HepG2 (cell line): ENCODE measurements around the gene TMEM182. TPM values are rescaled to one million over a fixed set of nuclear protein-coding genes. Genes with fewer than 3 reads are reported as not detected.

Experiments
- AHR ChIP-seq: IDR thresholded peaks from 2 replicates; pipeline ENCODE4 v1.6.1; 2018; ENCODE audit warnings: missing genetic modification reagents, missing compliant biosample characterization
- ASH2L ChIP-seq: fragments of 300-600, 200-600 bp; sonication (generic); IDR thresholded peaks from 2 replicates; pipeline ENCODE4 v1.7.0; 2017; ENCODE audit warnings: low read depth, mild to moderate bottlenecking, moderate library complexity, mixed read lengths, low read length; ENCODE audit not compliant: insufficient read length
- FOXM1 ChIP-seq: sonication (generic); formaldehyde crosslinking; IDR thresholded peaks from 2 replicates; pipeline ENCODE4 v1.5.0; 2020; ENCODE audit warnings: missing genetic modification reagents
- KMT2B ChIP-seq: IDR thresholded peaks from 2 replicates; pipeline ENCODE4 v1.6.1; 2016; ENCODE audit warnings: missing genetic modification reagents, missing compliant biosample characterization
- LCORL ChIP-seq, 2 experiments: fragments of 450-650 bp in 1 of 2; sonication (generic) in 1 of 2; formaldehyde crosslinking in 1 of 2; IDR thresholded peaks; 2 replicates each; pipeline versions ENCODE4 v1.5.0 to v1.6.1; 2017 to 2020; ENCODE audit warnings: antibody characterized with exemption in 1 of 2, missing genetic modification reagents in 1 of 2
- POLR2AphosphoS5 ChIP-seq: IDR thresholded peaks from 2 replicates; pipeline ENCODE4 v1.6.1; 2012; ENCODE audit warnings: low read depth, low read length
- RXRB ChIP-seq: IDR thresholded peaks from 2 replicates; pipeline ENCODE4 v1.6.1; 2016; ENCODE audit warnings: borderline replicate concordance, missing genetic modification reagents, missing compliant biosample characterization
- SP4 ChIP-seq: sonication (generic); formaldehyde crosslinking; IDR thresholded peaks from 2 replicates; pipeline ENCODE4 v1.8.1; 2023; ENCODE audit warnings: mild to moderate bottlenecking, missing genetic modification reagents
- SYNCRIP ChIP-seq: fragments of 200-400 bp; formaldehyde crosslinking; IDR thresholded peaks from 2 replicates; pipeline ENCODE4 v1.6.1; 2018; ENCODE audit warnings: mild to moderate bottlenecking, low read depth, low read length; ENCODE audit not compliant: insufficient read depth
- ZBTB7B ChIP-seq: sonication (generic); formaldehyde crosslinking; IDR thresholded peaks from 2 replicates; pipeline ENCODE4 v1.4.0; 2020; ENCODE audit warnings: missing genetic modification reagents
- ZFP90 ChIP-seq: sonication (generic); formaldehyde crosslinking; IDR thresholded peaks from 2 replicates; pipeline ENCODE4 v1.8.0; 2022; ENCODE audit warnings: missing genetic modification reagents, mild to moderate bottlenecking, inconsistent platforms, borderline replicate concordance
- ZNF143 ChIP-seq: sonication (generic); formaldehyde crosslinking; IDR thresholded peaks from 2 replicates; pipeline ENCODE4 v1.4.0; 2020; ENCODE audit warnings: missing genetic modification reagents
- ZNF230 ChIP-seq: sonication (generic); formaldehyde crosslinking; IDR thresholded peaks from 2 replicates; pipeline ENCODE4 v1.4.0; 2020; ENCODE audit warnings: mild to moderate bottlenecking, missing genetic modification reagents
- ZNF367 ChIP-seq: sonication (generic); formaldehyde crosslinking; IDR thresholded peaks from 2 replicates; pipeline ENCODE4 v1.4.0; 2020; ENCODE audit warnings: missing genetic modification reagents, borderline replicate concordance
- ZNF430 ChIP-seq: sonication (generic); formaldehyde crosslinking; IDR thresholded peaks from 2 replicates; pipeline ENCODE4 v1.9.0; 2021; ENCODE audit warnings: mild to moderate bottlenecking, missing genetic modification reagents
- ZNF431 ChIP-seq: sonication (generic); formaldehyde crosslinking; IDR thresholded peaks from 2 replicates; pipeline ENCODE4 v1.9.0; 2022; ENCODE audit warnings: missing genetic modification reagents, low read depth, mild to moderate bottlenecking, borderline replicate concordance
- ZNF547 ChIP-seq: sonication (generic); formaldehyde crosslinking; IDR thresholded peaks from 2 replicates; pipeline ENCODE4 v1.5.1; 2020; ENCODE audit warnings: mild to moderate bottlenecking, missing genetic modification reagents
- ZNF557 ChIP-seq: sonication (generic); formaldehyde crosslinking; IDR thresholded peaks from 2 replicates; pipeline ENCODE4 v1.4.0; 2020; ENCODE audit warnings: missing genetic modification reagents
- ZNF607 ChIP-seq: sonication (generic); formaldehyde crosslinking; IDR thresholded peaks from 2 replicates; pipeline ENCODE4 v1.5.1; 2020; ENCODE audit warnings: missing genetic modification reagents, mild to moderate bottlenecking, borderline replicate concordance
- ZNF614 ChIP-seq: IDR thresholded peaks from 2 replicates; pipeline ENCODE4 v1.6.1; 2018; ENCODE audit warnings: missing biosample characterization, missing genetic modification reagents, inconsistent platforms, borderline replicate concordance
- ZNF7 ChIP-seq: IDR thresholded peaks from 2 replicates; pipeline ENCODE4 v1.6.1; 2016; ENCODE audit warnings: missing biosample characterization, missing genetic modification reagents
- polyA plus RNA-seq, 8 experiments: library from polyadenylated mRNA; depleted of rRNA in 3 of 8; stranded (reverse) in 7 of 8; unstranded in 1 of 8; fragments of >200 nt; fragmentation: Illumina TruSeq in 4 of 8; extraction: Trizol in 4 of 8; gene quantifications; 2 replicates each; pipeline versions ENCODE4 v1.2.1 to v1.2.3, GENCODE V29; 2011 to 2016; ENCODE audit warnings: low read depth in 4 of 8, missing spikeins in 1 of 8, mixed read lengths in 1 of 8; ENCODE audit not compliant: insufficient read depth in 1 of 8
- total RNA-seq, 5 experiments: library from RNA; depleted of rRNA; stranded (reverse); fragments of >200 nt; fragmentation: Illumina TruSeq; extraction: Trizol; gene quantifications; 2 replicates each; pipeline ENCODE4 v1.2.3, GENCODE V29; 2016; ENCODE audit warnings: low read depth in 1 of 5
- TF ChIP-seq, protein P1 (sequence below): sonication (generic); formaldehyde crosslinking; conservative IDR thresholded peaks from 2 replicates; pipeline ENCODE4 v1.5.0; 2020; ENCODE audit warnings: missing genetic modification reagents
- TF ChIP-seq, protein P2 (sequence below): sonication (generic); formaldehyde crosslinking; IDR thresholded peaks from 2 replicates; pipeline ENCODE4 v1.4.0; 2020; ENCODE audit warnings: mild to moderate bottlenecking, missing genetic modification reagents
- TF ChIP-seq, protein P3 (sequence below): sonication (generic); formaldehyde crosslinking; IDR thresholded peaks from 2 replicates; pipeline ENCODE4 v1.5.0; 2020; ENCODE audit warnings: mild to moderate bottlenecking, missing genetic modification reagents, moderate library complexity
- TF ChIP-seq, protein P4 (sequence below): IDR thresholded peaks from 2 replicates; pipeline ENCODE4 v1.6.1; 2016; ENCODE audit warnings: missing genetic modification reagents, missing compliant biosample characterization

TMEM182 gene
- total and polyA plus RNA-seq, 2 of the 13 experiments (the other 11 are each of a cell fraction or from before 2014, with no cell fraction given), result 8.7 to 8.9 TPM

DNA sequence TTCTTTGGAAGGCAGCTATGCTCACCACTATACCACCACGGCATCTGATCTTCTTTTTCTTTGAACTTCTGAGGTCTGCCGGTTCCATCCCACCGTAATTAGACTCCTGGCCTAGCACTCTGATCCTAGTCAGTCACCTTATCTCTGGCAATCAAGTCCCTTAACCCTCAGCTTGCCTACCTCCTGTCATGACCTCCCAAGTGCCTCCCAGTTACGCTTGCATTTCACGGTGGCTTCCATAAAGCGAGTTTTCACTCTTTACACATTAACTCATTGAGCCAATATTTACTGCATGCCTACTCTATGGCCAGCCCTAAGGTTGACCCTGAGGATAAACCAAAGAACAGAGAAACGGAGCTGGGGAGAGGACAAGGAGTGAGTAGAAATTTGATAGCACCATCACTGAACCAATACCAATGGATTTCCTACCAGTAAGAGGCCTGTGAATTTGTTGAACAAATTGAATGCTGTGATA lies 37.8 kb upstream of the TMEM182 start (continued):
- TF ChIP-seq, protein P1, sequence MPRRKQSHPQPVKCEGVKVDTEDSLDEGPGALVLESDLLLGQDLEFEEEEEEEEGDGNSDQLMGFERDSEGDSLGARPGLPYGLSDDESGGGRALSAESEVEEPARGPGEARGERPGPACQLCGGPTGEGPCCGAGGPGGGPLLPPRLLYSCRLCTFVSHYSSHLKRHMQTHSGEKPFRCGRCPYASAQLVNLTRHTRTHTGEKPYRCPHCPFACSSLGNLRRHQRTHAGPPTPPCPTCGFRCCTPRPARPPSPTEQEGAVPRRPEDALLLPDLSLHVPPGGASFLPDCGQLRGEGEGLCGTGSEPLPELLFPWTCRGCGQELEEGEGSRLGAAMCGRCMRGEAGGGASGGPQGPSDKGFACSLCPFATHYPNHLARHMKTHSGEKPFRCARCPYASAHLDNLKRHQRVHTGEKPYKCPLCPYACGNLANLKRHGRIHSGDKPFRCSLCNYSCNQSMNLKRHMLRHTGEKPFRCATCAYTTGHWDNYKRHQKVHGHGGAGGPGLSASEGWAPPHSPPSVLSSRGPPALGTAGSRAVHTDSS (CRISPR knock-in tag), result no peak
- TF ChIP-seq ZBTB7B (CRISPR knock-in tag) (peak; percentile 64), ZNF367 (CRISPR knock-in tag) (no peak), ZNF431 (no peak), ZNF430 (peak; percentile 75), AHR (CRISPR knock-in tag) (no peak; the same call in 1 of the 2 replicates), ZNF607 (CRISPR knock-in tag) (no peak), ZNF230 (CRISPR knock-in tag) (peak; percentile 91; the same call in 1 of the 2 replicates), FOXM1 (CRISPR knock-in tag) (no peak), ZNF7 (CRISPR knock-in tag) (no peak), SYNCRIP (no peak), RXRB (CRISPR knock-in tag) (peak; percentile 94), ZNF143 (CRISPR knock-in tag) (no peak), POLR2AphosphoS5 (no peak), LCORL (IDR thresholded peaks at IDR 0.05) (no peak), LCORL (CRISPR knock-in tag; IDR thresholded peaks at IDR 0.05) (peak; percentile 88), ZNF557 (CRISPR knock-in tag) (no peak), ZNF547 (CRISPR knock-in tag) (no peak; the same call in 1 of the 2 replicates), SP4 (no peak), ZNF614 (CRISPR knock-in tag) (peak; percentile 94), KMT2B (CRISPR knock-in tag) (peak; percentile 54; the same call in 1 of the 2 replicates), ASH2L (peak; percentile 84), ZFP90 (peak; percentile 22; the same call in 1 of the 2 replicates)
- TF ChIP-seq, protein P2, sequence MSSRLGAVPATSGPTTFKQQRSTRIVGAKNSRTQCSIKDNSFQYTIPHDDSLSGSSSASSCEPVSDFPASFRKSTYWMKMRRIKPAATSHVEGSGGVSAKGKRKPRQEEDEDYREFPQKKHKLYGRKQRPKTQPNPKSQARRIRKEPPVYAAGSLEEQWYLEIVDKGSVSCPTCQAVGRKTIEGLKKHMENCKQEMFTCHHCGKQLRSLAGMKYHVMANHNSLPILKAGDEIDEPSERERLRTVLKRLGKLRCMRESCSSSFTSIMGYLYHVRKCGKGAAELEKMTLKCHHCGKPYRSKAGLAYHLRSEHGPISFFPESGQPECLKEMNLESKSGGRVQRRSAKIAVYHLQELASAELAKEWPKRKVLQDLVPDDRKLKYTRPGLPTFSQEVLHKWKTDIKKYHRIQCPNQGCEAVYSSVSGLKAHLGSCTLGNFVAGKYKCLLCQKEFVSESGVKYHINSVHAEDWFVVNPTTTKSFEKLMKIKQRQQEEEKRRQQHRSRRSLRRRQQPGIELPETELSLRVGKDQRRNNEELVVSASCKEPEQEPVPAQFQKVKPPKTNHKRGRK (CRISPR knock-in tag), result no peak
- TF ChIP-seq, protein P3, sequence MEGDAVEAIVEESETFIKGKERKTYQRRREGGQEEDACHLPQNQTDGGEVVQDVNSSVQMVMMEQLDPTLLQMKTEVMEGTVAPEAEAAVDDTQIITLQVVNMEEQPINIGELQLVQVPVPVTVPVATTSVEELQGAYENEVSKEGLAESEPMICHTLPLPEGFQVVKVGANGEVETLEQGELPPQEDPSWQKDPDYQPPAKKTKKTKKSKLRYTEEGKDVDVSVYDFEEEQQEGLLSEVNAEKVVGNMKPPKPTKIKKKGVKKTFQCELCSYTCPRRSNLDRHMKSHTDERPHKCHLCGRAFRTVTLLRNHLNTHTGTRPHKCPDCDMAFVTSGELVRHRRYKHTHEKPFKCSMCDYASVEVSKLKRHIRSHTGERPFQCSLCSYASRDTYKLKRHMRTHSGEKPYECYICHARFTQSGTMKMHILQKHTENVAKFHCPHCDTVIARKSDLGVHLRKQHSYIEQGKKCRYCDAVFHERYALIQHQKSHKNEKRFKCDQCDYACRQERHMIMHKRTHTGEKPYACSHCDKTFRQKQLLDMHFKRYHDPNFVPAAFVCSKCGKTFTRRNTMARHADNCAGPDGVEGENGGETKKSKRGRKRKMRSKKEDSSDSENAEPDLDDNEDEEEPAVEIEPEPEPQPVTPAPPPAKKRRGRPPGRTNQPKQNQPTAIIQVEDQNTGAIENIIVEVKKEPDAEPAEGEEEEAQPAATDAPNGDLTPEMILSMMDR (CRISPR knock-in tag), result no peak
- TF ChIP-seq, protein P4, sequence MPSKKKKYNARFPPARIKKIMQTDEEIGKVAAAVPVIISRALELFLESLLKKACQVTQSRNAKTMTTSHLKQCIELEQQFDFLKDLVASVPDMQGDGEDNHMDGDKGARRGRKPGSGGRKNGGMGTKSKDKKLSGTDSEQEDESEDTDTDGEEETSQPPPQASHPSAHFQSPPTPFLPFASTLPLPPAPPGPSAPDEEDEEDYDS (CRISPR knock-in tag), result peak; percentile 64
